ENCODE measurements around the gene MACROD2.

Gene MACROD2

GRCh38 chr20:14877301-14878028, 882.1 kb downstream of the MACROD2 start:
- no peak for DNase-seq (ENCODE audit: low spot score)

DNA sequence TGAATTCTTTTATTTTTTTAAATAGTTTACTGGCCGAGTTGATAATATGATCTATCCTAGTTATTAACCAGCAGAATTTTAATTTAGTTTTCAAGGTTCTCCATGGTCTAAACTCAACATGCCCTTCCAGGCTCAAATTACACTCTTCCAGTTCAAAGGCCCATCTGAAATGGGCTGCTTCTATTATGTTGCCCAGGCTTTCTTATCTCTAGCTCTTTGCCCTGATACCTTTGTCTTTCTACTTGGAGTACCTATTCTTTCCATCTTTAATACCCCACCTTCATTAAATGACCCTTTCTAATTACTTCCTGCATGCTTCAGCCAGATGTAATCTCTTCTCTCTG, 883.3 kb downstream of the MACROD2 start:
- no peak for DNase-seq (ENCODE audit: low spot score)

- no peak for DNase-seq (ENCODE audit: low spot score)
Measured at GRCh38 chr20:14879020-14879697, 883.8 kb downstream of the MACROD2 start.

DNA sequence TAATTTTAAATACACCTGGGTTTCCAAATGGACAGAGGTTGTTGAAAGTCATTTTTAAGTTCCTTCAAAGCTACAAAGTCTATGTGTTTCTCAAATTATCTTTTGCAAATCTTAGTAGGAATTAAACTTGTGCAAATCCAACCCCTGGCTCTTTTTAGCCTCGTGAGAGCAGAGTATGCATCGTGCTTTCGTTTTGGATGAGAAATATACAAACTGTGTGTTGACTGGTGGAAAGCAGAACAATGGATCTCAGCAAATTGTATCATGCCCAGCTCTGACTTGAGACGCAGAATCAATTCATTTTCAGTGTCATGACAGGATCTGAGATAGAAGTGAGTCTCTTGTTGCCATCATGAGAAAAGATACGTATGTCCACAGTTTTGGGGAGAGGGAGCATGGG, 884.5 kb downstream of the MACROD2 start:
- no peak for DNase-seq (ENCODE audit: low spot score)

DNA sequence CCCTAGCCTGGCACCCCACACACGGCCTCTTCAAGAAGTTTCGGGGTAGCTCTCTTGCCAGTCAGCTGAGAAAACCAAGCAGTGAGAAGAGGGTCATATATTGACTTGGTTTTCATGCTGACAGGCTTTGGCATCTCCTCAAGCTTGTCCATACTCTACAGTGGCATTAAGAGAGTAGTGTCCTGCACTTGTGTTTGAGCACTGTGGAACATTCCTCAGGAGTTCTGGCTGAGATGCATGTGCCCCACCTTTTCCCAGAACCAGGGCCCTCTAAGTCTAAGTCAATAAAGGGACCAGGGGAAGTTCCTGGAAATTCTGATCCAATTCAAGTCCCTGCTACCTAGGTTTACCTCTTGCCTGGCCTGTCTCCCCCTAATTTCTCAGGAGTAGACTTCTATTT, 886.2 kb downstream of the MACROD2 start:
- no peak for DNase-seq (ENCODE audit: low spot score)

DNA sequence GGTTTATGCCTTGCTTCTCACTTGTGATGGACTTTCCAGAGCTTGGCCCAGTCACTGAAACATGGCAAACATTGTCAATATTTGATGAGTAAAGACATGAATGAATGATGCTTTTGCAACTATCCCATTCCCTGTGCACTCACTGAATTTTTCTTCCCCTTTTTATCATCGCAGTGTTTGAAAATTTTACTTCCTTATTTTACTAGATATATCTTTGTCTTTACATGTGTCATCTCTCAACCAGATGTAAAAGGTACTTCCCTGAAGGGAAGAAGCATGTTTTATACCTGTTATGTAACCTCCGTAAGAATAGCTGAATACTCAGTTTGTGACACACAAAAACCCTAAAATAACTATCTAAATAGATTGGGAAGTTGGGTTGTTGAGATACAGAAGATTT, 886.8 kb downstream of the MACROD2 start:
- no peak for DNase-seq (ENCODE audit: low spot score)

DNA sequence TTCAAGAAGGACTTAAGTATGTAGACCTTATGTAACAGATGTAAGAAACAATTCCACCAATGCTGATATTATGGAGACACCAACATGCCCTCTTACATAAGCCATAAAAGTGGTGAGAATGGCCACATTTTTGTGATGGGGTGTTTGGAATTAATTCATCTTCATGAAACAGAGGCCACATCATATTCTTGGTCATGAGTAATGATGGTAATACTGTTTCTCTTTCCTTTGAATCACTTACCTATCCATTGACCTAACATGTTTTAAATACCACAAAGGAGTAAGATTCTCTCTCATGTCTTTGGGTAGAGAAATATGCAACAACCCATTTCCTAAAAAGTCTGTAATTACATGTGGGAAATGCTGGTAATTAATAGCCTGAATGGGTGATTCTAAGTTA, 887.5 kb downstream of the MACROD2 start:
- no peak for DNase-seq (ENCODE audit: low spot score)

DNA sequence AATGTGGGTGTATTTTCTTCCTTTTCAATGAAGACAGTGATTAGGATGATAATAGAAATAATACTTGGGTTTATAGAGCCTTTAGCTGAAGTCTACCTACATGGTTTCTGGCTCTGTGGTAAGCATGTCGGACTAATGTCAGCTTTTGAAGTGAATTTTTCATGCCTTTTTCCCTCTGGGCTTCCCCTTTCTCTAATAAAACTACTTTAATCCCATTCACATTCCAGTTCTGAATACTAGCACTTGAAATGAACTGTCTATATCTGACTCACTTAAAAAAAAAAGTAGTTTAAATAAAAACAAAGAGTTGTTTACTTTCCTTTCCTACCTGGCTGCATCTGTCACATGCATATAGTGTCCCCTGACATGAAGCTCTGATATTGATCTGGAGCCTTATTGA, 888.0 kb downstream of the MACROD2 start:
- no peak for DNase-seq (ENCODE audit: low spot score)

DNA sequence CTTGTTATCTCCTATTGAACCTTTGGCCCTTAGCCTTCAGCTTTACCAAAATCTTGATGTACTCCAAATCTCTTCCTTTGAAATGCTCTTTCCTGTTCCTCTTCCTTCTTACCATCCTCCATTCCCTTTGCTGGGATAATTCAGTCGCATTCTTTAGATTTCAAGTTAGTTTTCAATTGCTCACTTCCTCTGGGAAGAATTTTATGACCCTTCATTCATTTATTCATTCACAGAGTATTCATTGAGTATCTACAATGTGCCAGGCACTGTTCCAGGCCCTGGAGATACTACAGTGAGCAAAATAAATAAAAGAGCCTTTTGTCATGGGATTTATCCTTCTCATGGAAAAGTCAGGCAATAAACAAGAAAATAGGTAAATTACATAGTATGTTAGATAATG, 890.3 kb downstream of the MACROD2 start:
- no peak for DNase-seq (ENCODE audit: low spot score)

GRCh38 chr20:14888134-14888533, 892.8 kb downstream of the MACROD2 start:
- no peak for DNase-seq (ENCODE audit: low spot score)

DNA sequence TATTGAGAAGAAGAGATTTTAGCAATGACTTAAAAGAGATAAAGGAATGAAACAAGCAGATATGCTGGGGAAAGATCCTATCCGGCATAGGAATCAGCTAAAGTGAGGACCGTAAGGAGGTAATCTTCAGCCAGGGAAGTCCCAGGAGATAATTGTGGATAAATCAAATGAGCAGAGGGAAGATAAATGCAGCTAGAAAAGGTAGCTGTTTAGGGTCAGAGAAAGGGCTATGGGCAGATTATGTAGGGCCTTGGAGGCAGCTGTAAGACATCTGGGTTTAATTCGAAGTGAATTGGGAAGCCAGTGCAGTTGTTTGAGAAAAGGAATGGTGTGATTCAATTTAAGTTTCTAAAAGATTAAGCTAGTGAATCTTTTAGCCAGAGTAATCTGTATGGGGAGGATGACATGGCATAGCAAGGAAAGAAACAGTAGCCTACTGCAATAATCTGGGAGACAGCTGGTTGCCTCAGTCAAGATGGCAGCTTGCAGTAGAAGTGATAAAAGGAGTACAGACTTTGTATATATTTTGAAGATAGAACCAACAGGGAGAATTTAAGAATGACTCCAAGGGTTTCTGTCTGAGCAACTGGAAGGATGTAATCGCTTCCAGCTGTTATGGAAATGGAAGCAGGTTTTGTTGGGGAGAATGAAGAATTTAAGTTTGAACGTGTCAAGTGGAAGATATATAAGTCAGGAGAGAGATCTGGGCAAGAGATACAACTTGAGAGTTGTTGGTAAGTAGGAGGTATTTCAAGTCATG, 894.4 kb downstream of the MACROD2 start:
- no peak for DNase-seq (ENCODE audit: low spot score)

DNA sequence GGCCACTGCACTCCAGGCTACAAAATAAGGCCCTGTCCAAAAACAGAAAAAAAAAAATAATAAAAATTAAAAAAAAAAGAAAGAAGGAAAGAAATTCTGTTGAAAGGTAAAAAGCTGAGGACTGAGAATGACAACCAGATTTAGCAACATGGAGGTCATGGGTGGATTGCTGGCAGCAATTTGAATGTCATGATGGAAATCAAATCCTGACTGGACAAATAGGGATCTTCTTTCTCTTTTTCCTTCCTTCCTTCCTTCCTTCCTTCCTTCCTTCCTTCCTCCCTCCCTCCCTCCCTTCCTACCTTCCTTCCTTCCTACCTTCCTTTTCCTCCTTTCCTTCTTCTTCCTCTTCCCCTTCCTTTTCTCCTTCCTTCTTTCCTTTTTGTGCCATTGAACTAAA, 895.4 kb downstream of the MACROD2 start:
- DNase-seq (ENCODE audit: low spot score) = no peak

- DNase-seq (ENCODE audit: low spot score) = no peak
Measured at GRCh38 chr20:14892782-14893181, 897.5 kb downstream of the MACROD2 start.

DNA sequence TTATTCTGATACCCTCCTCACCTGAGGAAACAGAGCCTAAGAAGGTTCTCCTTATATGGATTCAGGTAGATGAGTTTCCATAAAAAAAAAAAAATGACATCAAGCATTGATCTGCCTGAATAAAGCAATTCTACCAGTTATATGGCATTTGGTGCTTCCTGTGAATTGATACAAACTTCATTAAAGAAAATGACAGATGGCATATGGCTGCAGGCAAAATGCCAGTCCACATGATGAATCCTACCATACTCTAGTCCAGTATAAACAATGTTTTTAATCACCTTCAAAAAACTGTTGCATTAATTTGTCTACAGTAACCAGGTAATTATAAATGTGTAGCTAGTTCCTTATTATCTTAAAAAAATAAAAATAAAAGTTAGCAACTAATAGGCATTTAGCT, 901.3 kb downstream of the MACROD2 start:
- no peak for DNase-seq (ENCODE audit: low spot score)

DNA sequence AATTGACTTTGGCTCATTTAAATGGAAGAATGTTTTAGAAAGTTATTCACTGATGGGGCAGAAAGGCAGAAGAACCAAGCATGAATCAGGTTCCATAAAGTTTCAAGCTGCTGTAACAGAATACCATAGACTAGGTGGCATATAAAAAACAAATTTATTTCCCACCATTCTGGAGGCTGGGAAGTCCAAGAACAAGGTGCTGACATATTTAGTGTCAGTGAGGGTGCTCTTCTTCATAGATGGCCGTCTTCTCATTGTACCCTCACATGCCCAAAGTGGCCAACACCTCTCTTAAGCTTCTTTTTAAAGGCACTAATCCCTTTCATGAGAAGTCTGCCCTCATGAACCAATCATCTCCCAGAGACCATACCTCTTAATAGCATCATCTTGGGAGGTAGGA, 902.3 kb downstream of the MACROD2 start:
- DNase-seq (ENCODE audit: low spot score) = no peak

GRCh38 chr20:14902432-14903089, 907.2 kb downstream of the MACROD2 start:
- DNase-seq (ENCODE audit: low spot score) = no peak

- no peak for DNase-seq (ENCODE audit: low spot score)
Measured at GRCh38 chr20:14906908-14907434, 911.7 kb downstream of the MACROD2 start.

- no peak for DNase-seq (ENCODE audit: low spot score)
Measured at GRCh38 chr20:14910126-14910525, 914.8 kb downstream of the MACROD2 start.

DNA sequence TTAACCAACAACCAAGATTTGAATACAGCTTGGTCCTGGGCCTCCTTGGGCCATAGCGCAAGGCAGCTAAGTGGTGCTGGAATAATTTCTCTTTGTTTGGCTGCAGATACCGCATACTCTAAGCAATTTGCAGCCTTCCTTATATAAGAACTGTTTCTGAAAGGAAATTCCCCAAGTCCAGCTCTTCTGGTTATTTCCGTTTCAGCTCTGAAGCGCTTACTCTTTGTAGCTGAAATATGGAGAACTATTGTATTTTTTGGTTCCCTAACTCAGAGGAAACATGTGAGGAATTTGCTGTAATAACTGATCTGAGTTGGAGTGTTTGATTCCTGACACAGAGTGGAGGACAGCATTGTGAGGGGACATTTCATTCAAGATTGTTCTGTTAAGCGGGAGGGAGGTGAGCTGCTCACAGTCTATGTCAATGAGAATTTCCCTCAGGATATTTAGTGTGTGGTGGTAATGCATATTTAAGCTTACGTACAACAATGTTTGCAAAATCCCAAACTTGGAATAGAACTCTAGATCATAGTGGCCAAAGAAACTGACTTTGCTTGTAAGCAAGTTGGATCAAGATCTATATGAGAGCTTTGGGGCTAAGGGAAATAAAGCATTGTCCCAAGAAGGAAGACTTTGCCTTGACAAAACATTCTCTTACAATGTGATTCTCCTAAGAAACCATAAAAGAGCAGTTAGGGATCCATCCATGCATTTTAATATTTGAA, 918.7 kb downstream of the MACROD2 start:
- DNase-seq (ENCODE audit: low spot score) = no peak

DNA sequence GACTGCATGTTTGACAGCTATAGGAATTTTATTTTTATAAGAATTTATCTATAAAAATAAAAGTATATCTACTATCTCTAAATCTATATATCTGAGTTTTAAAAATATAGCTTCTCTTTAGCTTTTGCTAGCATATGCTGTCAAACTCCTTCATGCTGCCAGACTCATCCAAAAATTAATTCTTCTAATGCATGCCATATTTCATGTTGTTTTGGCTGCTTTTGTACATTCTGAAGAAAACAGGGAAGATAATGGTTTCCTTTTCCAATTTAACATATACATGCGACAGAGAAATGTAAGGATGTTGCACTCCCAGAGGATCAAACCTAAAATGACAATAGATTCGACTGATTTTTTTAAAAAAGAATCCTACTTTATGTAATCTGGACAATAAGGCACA, 919.3 kb downstream of the MACROD2 start:
- no peak for DNase-seq (ENCODE audit: low spot score)

DNA sequence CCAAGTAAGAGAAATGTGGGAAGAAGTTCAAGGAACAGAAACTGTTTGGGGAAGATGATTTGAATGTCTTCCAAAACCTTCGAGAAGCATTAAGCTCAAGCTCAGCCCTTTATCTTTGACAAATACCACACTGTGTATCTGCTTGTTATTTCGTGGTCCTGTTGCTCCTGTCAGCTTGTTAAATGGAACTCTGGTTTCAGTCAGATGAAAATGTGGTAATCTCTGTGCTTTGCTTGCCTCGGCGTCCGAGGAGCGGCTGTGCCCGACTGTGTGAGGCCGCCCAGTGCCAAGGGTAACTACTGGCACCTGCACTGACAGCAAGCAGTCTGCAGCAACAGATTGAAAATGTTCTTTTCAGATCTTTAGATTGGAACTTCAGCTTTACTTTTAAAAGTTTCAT, 920.0 kb downstream of the MACROD2 start:
- no peak for DNase-seq (ENCODE audit: low spot score)
